Epithelial cell of proximal tubule (primary cell): ENCODE measurements around the gene KRT79. TPM values are rescaled to one million over a fixed set of nuclear protein-coding genes. Genes with fewer than 3 reads are reported as not detected.
"Not testable (repeated sequence)": the region's sequence is repeated elsewhere in the genome, so short reads cannot be mapped to it uniquely, and the experiment has no call there.

Experiments used
- DNase-seq: peaks from one replicate; pipeline ENCODE4 v3.0.0-alpha.2; 2011; ENCODE audit warnings: low read depth
- H3K4me3 ChIP-seq: 2 replicates; pipeline ENCODE4 v1.5.1; 2011; ENCODE audit warnings: low read depth, mild to moderate bottlenecking, low read length
- CTCF ChIP-seq: conservative IDR thresholded peaks from 2 replicates; pipeline ENCODE4 v1.5.1; 2012; ENCODE audit warnings: low read depth, mild to moderate bottlenecking, low read length
- total RNA-seq: library from RNA; depleted of rRNA; stranded (reverse); fragments of >200 nt; gene quantifications from 2 replicates; pipeline ENCODE4 v1.2.3, GENCODE V29; 2015

The KRT79 gene
- total RNA-seq, 1 donor from 2014 or later, result not detected

- no peak for DNase-seq
These were observed 26.2 kb upstream of the KRT79 start for GRCh38 chr12:52860102-52860823.

GRCh38 chr12:52857500-52857899 is 23.4 kb upstream of the KRT79 start:
- DNase-seq, result no peak
- H3K4me3 ChIP-seq, result no peak overlapping the region
- TF ChIP-seq CTCF, result no peak

More at GRCh38 chr12:52860102-52860823, 26.2 kb upstream of the KRT79 start:
- H3K4me3 ChIP-seq, result no peak overlapping the region
- TF ChIP-seq CTCF, result no peak

GRCh38 chr12:52856787-52857186 is 22.7 kb upstream of the KRT79 start:
- TF ChIP-seq CTCF, result no peak
- no peak overlapping the region for H3K4me3 ChIP-seq
- DNase-seq, result no peak

GRCh38 chr12:52856077-52856476 is 22.0 kb upstream of the KRT79 start:
- DNase-seq, H3K4me3 ChIP-seq: not testable (repeated sequence)

- DNase-seq, result no peak
- H3K4me3 ChIP-seq, result no peak overlapping the region
- TF ChIP-seq CTCF, result no peak
These were observed 17.7 kb upstream of the KRT79 start for GRCh38 chr12:52851787-52852186.

GRCh38 chr12:52850681-52851080 is 16.6 kb upstream of the KRT79 start:
- H3K4me3 ChIP-seq, result no peak overlapping the region
- no peak for DNase-seq
- TF ChIP-seq CTCF, result no peak

GRCh38 chr12:52849511-52849910 is 15.4 kb upstream of the KRT79 start:
- TF ChIP-seq CTCF, result no peak
- H3K4me3 ChIP-seq, result no peak overlapping the region
- no peak for DNase-seq
